ENCODE data around the gene SKI.

DNA sequence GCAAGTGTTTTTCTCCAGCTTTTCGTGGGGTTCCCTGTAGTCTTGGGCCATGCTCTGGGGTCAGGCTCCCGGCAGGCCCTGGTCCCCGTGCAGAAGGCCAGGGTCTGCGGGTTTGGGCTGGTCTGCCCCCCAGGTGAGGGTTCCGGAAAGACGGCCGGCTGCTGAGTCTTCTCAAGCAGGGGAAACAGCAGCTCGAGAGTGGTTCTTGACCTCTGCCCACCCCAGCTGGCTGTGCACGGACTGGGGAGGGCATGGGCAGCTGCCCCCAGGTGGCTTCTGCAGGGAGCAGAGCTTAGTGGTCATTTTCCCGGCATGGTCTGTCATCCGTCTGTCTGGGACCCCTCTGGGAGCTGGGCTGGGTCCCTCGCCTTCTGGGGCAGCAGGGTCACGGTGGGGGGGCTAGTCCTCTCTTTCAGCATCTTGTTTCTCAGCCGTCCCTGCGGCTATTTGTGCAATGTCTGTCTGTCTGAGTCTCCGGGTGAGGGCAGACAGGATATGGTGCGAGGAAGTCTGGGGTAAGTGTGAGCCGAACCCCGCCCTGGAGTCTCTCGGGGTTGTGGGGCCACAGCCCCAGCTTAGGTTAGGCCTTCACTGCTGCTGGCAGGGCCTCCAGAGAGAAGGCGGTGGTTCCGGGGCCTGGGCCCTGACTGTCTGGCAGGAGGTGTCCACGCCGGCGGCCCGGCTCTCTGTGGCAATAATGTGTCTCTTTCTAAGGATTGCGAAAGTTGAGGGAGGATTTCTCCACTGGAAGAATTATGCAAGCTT, 6.1 kb downstream of the SKI start:
- TF ChIP-seq, protein P1, sequence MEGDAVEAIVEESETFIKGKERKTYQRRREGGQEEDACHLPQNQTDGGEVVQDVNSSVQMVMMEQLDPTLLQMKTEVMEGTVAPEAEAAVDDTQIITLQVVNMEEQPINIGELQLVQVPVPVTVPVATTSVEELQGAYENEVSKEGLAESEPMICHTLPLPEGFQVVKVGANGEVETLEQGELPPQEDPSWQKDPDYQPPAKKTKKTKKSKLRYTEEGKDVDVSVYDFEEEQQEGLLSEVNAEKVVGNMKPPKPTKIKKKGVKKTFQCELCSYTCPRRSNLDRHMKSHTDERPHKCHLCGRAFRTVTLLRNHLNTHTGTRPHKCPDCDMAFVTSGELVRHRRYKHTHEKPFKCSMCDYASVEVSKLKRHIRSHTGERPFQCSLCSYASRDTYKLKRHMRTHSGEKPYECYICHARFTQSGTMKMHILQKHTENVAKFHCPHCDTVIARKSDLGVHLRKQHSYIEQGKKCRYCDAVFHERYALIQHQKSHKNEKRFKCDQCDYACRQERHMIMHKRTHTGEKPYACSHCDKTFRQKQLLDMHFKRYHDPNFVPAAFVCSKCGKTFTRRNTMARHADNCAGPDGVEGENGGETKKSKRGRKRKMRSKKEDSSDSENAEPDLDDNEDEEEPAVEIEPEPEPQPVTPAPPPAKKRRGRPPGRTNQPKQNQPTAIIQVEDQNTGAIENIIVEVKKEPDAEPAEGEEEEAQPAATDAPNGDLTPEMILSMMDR (IDR thresholded peaks at IDR 0.05) = no peak
- TF ChIP-seq POLR2A (IDR thresholded peaks at IDR 0.05) = peak in 2 of 4 donors; percentile 35 to 77

Measured in upper lobe of left lung (tissue), 4 donors.